GM12865 (cell line): Measurements from ENCODE around the gene SLC5A6.

Source experiments
- DNase-seq: peaks from one replicate; pipeline ENCODE4 v3.0.0; 2010; ENCODE audit warnings: low read depth
- H3K4me3 ChIP-seq: 2 replicates; pipeline ENCODE4 v1.5.1; 2011; ENCODE audit warnings: mild to moderate bottlenecking, low read depth, low read length, control low read depth
- TF ChIP-seq, protein P1 (sequence below): IDR thresholded peaks from 2 replicates; pipeline ENCODE4 v1.5.1; 2011; ENCODE audit warnings: low read length, control low read depth, low read depth, inconsistent platforms; ENCODE audit not compliant: insufficient read depth; ENCODE audit errors: missing control alignments

SLC5A6 gene

DNA sequence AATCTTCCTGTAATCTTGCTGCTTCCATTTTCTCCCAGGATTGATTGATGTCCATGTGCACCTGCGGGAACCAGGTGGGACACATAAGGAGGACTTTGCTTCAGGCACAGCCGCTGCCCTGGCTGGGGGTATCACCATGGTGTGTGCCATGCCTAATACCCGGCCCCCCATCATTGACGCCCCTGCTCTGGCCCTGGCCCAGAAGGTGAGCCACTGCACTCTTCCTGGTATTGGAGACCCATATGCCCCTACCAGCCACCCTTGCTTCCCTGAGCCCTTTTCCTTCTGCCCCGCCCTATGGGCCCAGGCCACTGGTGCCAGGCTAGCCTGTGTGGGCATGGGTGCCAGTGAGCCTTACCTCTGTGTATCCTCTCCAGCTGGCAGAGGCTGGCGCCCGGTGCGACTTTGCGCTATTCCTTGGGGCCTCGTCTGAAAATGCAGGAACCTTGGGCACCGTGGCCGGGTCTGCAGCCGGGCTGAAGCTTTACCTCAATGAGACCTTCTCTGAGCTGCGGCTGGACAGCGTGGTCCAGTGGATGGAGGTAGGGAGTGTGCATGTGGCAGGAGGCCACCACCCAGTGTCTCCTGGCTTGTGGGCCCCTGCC, 25.4 kb upstream of the SLC5A6 start:
- TF ChIP-seq, protein P1, sequence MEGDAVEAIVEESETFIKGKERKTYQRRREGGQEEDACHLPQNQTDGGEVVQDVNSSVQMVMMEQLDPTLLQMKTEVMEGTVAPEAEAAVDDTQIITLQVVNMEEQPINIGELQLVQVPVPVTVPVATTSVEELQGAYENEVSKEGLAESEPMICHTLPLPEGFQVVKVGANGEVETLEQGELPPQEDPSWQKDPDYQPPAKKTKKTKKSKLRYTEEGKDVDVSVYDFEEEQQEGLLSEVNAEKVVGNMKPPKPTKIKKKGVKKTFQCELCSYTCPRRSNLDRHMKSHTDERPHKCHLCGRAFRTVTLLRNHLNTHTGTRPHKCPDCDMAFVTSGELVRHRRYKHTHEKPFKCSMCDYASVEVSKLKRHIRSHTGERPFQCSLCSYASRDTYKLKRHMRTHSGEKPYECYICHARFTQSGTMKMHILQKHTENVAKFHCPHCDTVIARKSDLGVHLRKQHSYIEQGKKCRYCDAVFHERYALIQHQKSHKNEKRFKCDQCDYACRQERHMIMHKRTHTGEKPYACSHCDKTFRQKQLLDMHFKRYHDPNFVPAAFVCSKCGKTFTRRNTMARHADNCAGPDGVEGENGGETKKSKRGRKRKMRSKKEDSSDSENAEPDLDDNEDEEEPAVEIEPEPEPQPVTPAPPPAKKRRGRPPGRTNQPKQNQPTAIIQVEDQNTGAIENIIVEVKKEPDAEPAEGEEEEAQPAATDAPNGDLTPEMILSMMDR = no peak
- DNase-seq = no peak
- no peak overlapping the region for H3K4me3 ChIP-seq

DNA sequence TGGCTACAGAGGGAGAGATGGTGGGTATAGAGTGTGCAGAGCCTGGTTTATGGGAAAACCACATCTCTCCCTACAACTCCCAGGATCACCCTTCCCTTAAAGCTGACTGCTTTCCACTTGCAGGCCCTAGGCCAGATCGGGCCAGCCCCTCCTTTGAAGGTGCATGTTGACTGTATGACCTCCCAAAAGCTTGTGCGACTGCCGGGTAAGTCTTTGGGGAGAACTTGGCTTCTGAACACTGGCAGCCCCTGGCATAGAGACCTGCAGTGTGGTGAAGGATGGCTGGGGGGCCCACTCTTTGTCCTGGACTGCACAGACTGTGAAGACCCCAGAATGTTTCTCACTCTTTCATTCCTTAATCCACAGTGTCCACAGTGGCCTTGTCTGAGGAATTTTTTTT, 24.6 kb upstream of the SLC5A6 start:
- TF ChIP-seq, protein P1 = no peak
- H3K4me3 ChIP-seq = no peak overlapping the region
- DNase-seq = no peak

DNA sequence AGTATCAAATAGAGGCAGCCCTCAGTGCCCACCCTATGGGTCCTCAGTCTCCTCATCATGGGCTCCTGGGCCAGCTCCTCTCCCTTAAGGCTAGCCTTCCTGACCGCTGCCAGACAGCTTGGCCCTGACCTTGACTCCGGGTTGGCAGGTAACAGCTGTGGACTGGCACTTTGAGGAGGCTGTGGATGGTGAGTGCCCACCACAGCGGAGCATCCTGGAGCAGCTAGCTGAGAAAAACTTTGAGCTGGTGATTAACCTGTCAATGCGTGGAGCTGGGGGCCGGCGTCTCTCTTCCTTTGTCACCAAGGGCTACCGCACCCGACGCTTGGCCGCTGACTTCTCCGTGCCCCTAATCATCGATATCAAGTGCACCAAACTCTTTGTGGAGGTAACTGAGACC, 24.1 kb upstream of the SLC5A6 start:
- H3K4me3 ChIP-seq = no peak overlapping the region
- no peak for DNase-seq
- TF ChIP-seq, protein P1 = no peak

DNA sequence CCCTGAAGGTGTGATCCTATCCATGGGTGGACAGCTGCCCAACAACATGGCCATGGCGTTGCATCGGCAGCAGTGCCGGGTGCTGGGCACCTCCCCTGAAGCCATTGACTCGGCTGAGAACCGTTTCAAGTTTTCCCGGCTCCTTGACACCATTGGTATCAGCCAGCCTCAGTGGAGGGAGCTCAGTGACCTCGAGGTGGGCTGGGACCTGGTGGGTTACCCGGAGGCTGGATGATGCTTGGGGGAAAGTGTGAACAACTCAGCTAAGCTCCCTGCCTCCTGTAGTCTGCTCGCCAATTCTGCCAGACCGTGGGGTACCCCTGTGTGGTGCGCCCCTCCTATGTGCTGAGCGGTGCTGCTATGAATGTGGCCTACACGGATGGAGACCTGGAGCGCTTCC, 21.3 kb upstream of the SLC5A6 start:
- no peak for DNase-seq
- H3K4me3 ChIP-seq = no peak overlapping the region
- TF ChIP-seq, protein P1 = no peak

DNA sequence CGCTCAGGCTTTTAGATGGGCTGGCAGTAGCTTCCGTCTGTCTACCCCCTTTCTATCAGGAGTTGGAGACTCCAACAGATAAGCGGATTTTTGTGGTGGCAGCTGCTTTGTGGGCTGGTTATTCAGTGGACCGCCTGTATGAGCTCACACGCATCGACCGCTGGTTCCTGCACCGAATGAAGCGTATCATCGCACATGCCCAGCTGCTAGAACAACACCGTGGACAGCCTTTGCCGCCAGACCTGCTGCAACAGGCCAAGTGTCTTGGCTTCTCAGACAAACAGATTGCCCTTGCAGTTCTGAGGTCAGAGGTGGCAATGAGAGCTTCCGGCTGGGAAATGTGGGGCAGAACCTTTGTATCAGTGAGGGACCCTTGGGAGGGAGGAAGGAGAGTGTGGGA, 19.9 kb upstream of the SLC5A6 start:
- TF ChIP-seq, protein P1 = no peak
- no peak for DNase-seq
- no peak overlapping the region for H3K4me3 ChIP-seq

DNA sequence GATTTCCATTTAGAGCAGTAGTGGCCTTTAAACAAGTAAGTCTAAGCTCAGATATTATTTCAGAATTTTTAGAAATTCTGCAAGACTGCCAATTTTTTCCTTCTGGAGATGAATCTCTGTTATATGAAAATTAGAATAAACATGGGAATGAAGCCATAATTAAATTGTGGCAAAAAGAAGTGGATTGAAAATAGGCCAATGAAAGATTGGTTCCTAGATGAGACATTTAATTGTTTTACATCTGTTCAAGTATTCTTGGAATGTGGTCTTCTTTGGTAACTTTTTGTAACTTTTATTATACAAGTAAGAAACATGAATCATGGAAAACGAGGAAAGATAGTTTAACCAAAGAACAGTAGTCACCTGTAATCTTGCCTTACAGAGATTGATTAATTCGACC, 15.4 kb upstream of the SLC5A6 start:
- H3K4me3 ChIP-seq = no peak overlapping the region
- TF ChIP-seq, protein P1 = no peak
- DNase-seq = no peak

DNA sequence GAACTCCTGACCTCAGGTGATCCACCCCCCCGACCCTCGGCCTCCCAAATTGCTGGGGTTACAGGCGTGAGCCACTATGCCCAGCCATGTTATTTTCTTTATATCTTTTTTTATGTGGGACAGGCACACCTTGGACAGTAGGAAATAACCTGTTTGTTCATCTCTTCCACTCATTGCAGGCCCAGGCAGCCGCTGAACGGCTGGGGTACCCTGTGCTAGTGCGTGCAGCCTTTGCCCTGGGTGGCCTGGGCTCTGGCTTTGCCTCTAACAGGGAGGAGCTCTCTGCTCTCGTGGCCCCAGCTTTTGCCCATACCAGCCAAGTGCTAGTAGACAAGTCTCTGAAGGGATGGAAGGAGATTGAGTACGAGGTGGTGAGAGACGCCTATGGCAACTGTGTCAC, 13.5 kb upstream of the SLC5A6 start:
- DNase-seq = no peak
- TF ChIP-seq, protein P1 = no peak
- H3K4me3 ChIP-seq = no peak overlapping the region
